Stomach (tissue), 9 donors: ENCODE data around the gene SEC24C. TPM values are rescaled to one million over a fixed set of nuclear protein-coding genes. Genes with fewer than 3 reads are reported as not detected.

Experiments
- DNase-seq, 2 donors: peaks; one replicate each; pipeline versions ENCODE4 v3.0.0 to v3.0.0-alpha.2; 2013 to 2019
- H3K27ac ChIP-seq, 5 donors: fragments of 200-600 bp in 4 of 5; sonication (generic) in 4 of 5; one replicate each; pipeline ENCODE4 v1.5.1; 2013 to 2019; ENCODE audit warnings: mild to moderate bottlenecking in 1 of 5, moderate library complexity in 1 of 5
- H3K27me3 ChIP-seq, 3 donors: fragments of 200-600 bp; sonication (generic); one replicate each; pipeline ENCODE4 v1.5.1; 2017 to 2019; ENCODE audit warnings: mixed run types in 1 of 3
- H3K36me3 ChIP-seq, 4 donors: fragments of 200-600 bp; sonication (generic); 1 replicate in 3 of 4; 2 replicates in 1 of 4; pipeline ENCODE4 v1.5.1; 2016 to 2019
- H3K4me1 ChIP-seq, 4 donors: fragments of 200-600 bp; sonication (generic); one replicate each; pipeline ENCODE4 v1.5.1; 2016 to 2019
- H3K4me3 ChIP-seq, 4 donors: fragments of 200-600 bp; sonication (generic) in 3 of 4; one replicate each; pipeline ENCODE4 v1.5.1; 2016 to 2019; ENCODE audit warnings: mild to moderate bottlenecking in 1 of 4
- H3K9me3 ChIP-seq, 4 donors: fragments of 200-600 bp; sonication (generic); one replicate each; pipeline ENCODE4 v1.5.1; 2016 to 2019
- CTCF ChIP-seq, 7 experiments: fragments of 450-650 bp in 4 of 7; fragments of 200-600 bp in 3 of 7; sonication (generic) in 3 of 7; IDR thresholded peaks; one replicate each; pipeline ENCODE4 v1.5.1; 2016 to 2019; ENCODE audit warnings: antibody characterized with exemption in 7 of 7, control low read depth in 2 of 7, mild to moderate bottlenecking in 1 of 7
- POLR2A ChIP-seq, 4 donors: fragments of 450-650 bp; IDR thresholded peaks; one replicate each; pipeline ENCODE4 v1.6.1; 2016; ENCODE audit warnings: antibody characterized with exemption in 4 of 4, control low read depth in 2 of 4, mild to moderate bottlenecking in 1 of 4, moderate library complexity in 1 of 4
- POLR2AphosphoS5 ChIP-seq, 3 donors: sonication (generic); formaldehyde crosslinking; IDR thresholded peaks; one replicate each; pipeline ENCODE4 v1.6.1; 2016; ENCODE audit warnings: antibody characterized with exemption in 3 of 3
- WGBS, 5 donors: extraction: QIAGEN DNeasy Blood & Tissue Kit in 3 of 5; methylation state at CpG; one replicate each; pipeline versions ENCODE4 v1.1.5 to v1.1.7; 2013 to 2018; 5-methylcytosine and 5-hydroxymethylcytosine counted together
- intact Hi-C: fragments of 100-400 bp; cut with DNase I; formaldehyde crosslinking; loops from one replicate; pipeline ENCODE4 v1.15.1; 2023; ENCODE audit warnings: low total_unique reads
- polyA plus RNA-seq, 3 donors: library from polyadenylated mRNA; stranded (reverse); fragments of 200-250 nt; gene quantifications; one replicate each; pipeline ENCODE4 v1.2.3, GENCODE V29; 2013
- small RNA-seq, 4 donors: library from RNA; depleted of rRNA; stranded (forward); fragments of <200 nt; gene quantifications; one replicate each; pipeline ENCODE3, GENCODE V24; 2016
- total RNA-seq, 5 donors: library from RNA; depleted of rRNA; stranded (reverse); fragments of >200 nt; gene quantifications; one replicate each; pipeline versions ENCODE4 v1.1.0 to v1.2.3, GENCODE V29; 2014 to 2016
- donor health status: healthy with polysubstance abuse.
- donor health status: Bipolar disorder and iron deficiency.
- donor health status: healthy.

SEC24C gene
- total and polyA plus RNA-seq, 8 donors, result 23.5 to 58.8 (median 40.6) TPM

- TF ChIP-seq POLR2A (IDR thresholded peaks at IDR 0.05) (no peak), CTCF (IDR thresholded peaks at IDR 0.05) (no peak), POLR2AphosphoS5 (IDR thresholded peaks at IDR 0.05) (peak in 2 of 3 donors; percentile 40 to 47)
- peak overlapping the region in 1 of 4 donors; percentile 11 for H3K4me3 ChIP-seq
- intact Hi-C loops, result no loop called here
- peaks cover 12 to 54% (median 22%) of the 10 kb centered on the region in 4 donors for H3K4me1 ChIP-seq
- DNase-seq, result peak; percentile 84 to 94
- H3K36me3 ChIP-seq, result peaks cover 25 to 88% (median 70%) of the 10 kb centered on the region in 4 donors
- 38 to 54% (median 46%) methylated on average over 3 to 20 of the region's 20 CpGs for WGBS, 5 donors
- H3K9me3 ChIP-seq, result no peaks in the 10 kb centered on the region
- peak overlapping the region; percentile 33 to 76 (median 69) for H3K27ac ChIP-seq
- no peaks in the 10 kb centered on the region for H3K27me3 ChIP-seq
Measured at GRCh38 chr10:73819513-73820093, 75.4 kb downstream of the SEC24C start.

Small RNAs within 50 kb of the gene (small RNA-seq; reads per million reads assigned to genes)
- gene AC022400.4 (0 reads per million in 4 donors), gene AC022400.9 (0 reads per million in 4 donors), gene RNA5SP320 (0 reads per million in 4 donors), gene ZSWIM8-AS1 (0 reads per million in 4 donors)

Other genes with a start within 250 kb of the SEC24C start
- 10 to 100 TPM; 12.5 to 77.1 (median 43.3) TPM for gene PPP3CB, start 248.3 kb upstream of the SEC24C start, total RNA-seq
- gene PPP3CB, start 248.3 kb upstream of the SEC24C start, polyA plus RNA-seq, result 10 to 100 TPM; 23.2 to 29.0 (median 24.4) TPM
- 100 to 1,000 TPM in 4 of 5 donors, 10 to 100 TPM in 1; 33.0 to 369 (median 112) TPM for gene USP54, start 153.0 kb upstream of the SEC24C start, total RNA-seq
- 10 to 100 TPM in 2 of 3 donors, 1 to 10 TPM in 1; 7.3 to 17.3 (median 11.1) TPM for gene USP54, start 153.0 kb upstream of the SEC24C start, polyA plus RNA-seq
- gene MYOZ1, start 102.9 kb upstream of the SEC24C start, total RNA-seq, result 1 to 10 TPM in 1 of 5 donors, not detected in 4; 1.3 TPM
- gene MYOZ1, start 102.9 kb upstream of the SEC24C start, polyA plus RNA-seq, result 1 to 10 TPM in 1 of 3 donors, under 1 TPM in 2; 0.18 to 1.2 (median 0.19) TPM
- not detected for gene SYNPO2L, start 88.3 kb upstream of the SEC24C start, total RNA-seq
- gene SYNPO2L, start 88.3 kb upstream of the SEC24C start, polyA plus RNA-seq, result under 1 TPM in 2 of 3 donors, not detected in 1; 0.03 to 0.12 TPM
- gene AGAP5, start 46.3 kb upstream of the SEC24C start, total RNA-seq, result 10 to 100 TPM in 1 of 5 donors, 1 to 10 TPM in 4; 4.1 to 20.1 (median 8.7) TPM
- 1 to 10 TPM; 1.8 to 4.7 (median 2.0) TPM for gene AGAP5, start 46.3 kb upstream of the SEC24C start, polyA plus RNA-seq
- 10 to 100 TPM in 3 of 5 donors, 1 to 10 TPM in 2; 1.3 to 51.0 (median 11.2) TPM for gene CHCHD1, start 37.7 kb downstream of the SEC24C start, total RNA-seq
- gene CHCHD1, start 37.7 kb downstream of the SEC24C start, polyA plus RNA-seq, result 10 to 100 TPM; 60.2 to 81.6 (median 69.9) TPM
- 100 to 1,000 TPM in 3 of 5 donors, 10 to 100 TPM in 2; 43.4 to 325 (median 101) TPM for gene ZSWIM8, start 41.2 kb downstream of the SEC24C start, total RNA-seq
- 100 to 1,000 TPM in 1 of 3 donors, 10 to 100 TPM in 2; 53.4 to 121 (median 57.7) TPM for gene ZSWIM8, start 41.2 kb downstream of the SEC24C start, polyA plus RNA-seq
- 10 to 100 TPM in 4 of 5 donors, 1 to 10 TPM in 1; 2.3 to 97.4 (median 16.7) TPM for gene NDST2, start 67.2 kb downstream of the SEC24C start, total RNA-seq
- 1 to 10 TPM; 3.5 to 9.8 (median 6.5) TPM for gene NDST2, start 67.2 kb downstream of the SEC24C start, polyA plus RNA-seq
- gene CAMK2G, start 130.2 kb downstream of the SEC24C start, total RNA-seq, result 10 to 100 TPM; 28.8 to 93.3 (median 31.9) TPM
- gene CAMK2G, start 130.2 kb downstream of the SEC24C start, polyA plus RNA-seq, result 10 to 100 TPM in 2 of 3 donors, 1 to 10 TPM in 1; 7.5 to 22.8 (median 11.0) TPM
- 10 to 100 TPM in 2 of 5 donors, 1 to 10 TPM in 2, not detected in 1; 5.5 to 16.1 (median 9.3) TPM for gene PLAU, start 166.8 kb downstream of the SEC24C start, total RNA-seq
- gene PLAU, start 166.8 kb downstream of the SEC24C start, polyA plus RNA-seq, result 10 to 100 TPM in 1 of 3 donors, 1 to 10 TPM in 2; 9.6 to 39.5 (median 9.9) TPM